PFSK-1 (cell line): ENCODE results near the gene RABGAP1L.

Experiments
- REST ChIP-seq, 2 experiments: IDR thresholded peaks; 2 replicates each; pipeline versions ENCODE4 v1.6.1 to v1.8.0; 2011 to 2012; ENCODE audit warnings: low read depth in 2 of 2, low read length in 2 of 2, control low read depth in 1 of 2, inconsistent platforms in 1 of 2, mild to moderate bottlenecking in 1 of 2, moderate library complexity in 1 of 2; ENCODE audit not compliant: insufficient read depth in 1 of 2
- TAF1 ChIP-seq: IDR thresholded peaks from 2 replicates; pipeline ENCODE4 v1.6.1; 2012; ENCODE audit warnings: low read length, control low read depth, borderline replicate concordance; ENCODE audit not compliant: insufficient read depth

DNA sequence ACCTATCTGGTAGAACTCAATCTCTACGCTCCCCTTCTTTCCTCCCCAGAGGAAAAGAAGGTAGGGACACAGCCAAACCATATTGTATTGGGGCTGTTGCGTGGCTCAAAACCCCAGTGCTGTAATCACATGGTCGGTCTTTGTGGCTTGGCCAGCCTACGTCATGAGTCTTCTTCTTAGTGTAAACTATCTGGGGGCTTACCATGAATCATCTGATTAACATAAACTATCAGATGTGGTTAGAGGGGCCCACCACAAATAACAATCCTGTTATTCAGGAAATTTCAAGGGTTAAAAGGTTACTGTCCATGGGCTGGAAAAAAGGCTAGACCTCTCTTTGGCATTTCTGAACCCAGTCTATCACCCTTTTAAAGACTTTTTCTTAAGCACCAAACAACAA, 238.9 kb downstream of the RABGAP1L start:
- TF ChIP-seq REST (IDR thresholded peaks at IDR 0.05; ENCODE audit: insufficient read depth in 1 of 2, low read depth in 2 of 2, low read length in 2 of 2): no peak
- TF ChIP-seq TAF1: no peak
